Colonic mucosa (tissue), 4 donors: ENCODE measurements around the gene CAPN9. TPM values are rescaled to one million over a fixed set of nuclear protein-coding genes. Genes with fewer than 3 reads are reported as not detected.

ENCODE experiments used
- DNase-seq: peaks from one replicate; pipeline ENCODE4 v3.0.0-alpha.2; 2020
- H3K27ac ChIP-seq: fragments of 200-600 bp; one replicate; pipeline ENCODE4 v1.8.0; 2021
- H3K27me3 ChIP-seq: fragments of 200-600 bp; one replicate; pipeline ENCODE4 v1.8.0; 2021
- H3K36me3 ChIP-seq: fragments of 200-600 bp; one replicate; pipeline ENCODE4 v1.8.0; 2021
- H3K4me1 ChIP-seq: fragments of 200-600 bp; one replicate; pipeline ENCODE4 v1.8.0; 2021; ENCODE audit warnings: mild to moderate bottlenecking
- H3K4me3 ChIP-seq: fragments of 200-600 bp; one replicate; pipeline ENCODE4 v1.8.0; 2021
- H3K9ac ChIP-seq, 2 donors: one replicate each; pipeline ENCODE4 v1.7.0; 2013; ENCODE audit warnings: control low read depth in 2 of 2, low read depth in 2 of 2, low read length in 2 of 2
- H3K9me3 ChIP-seq: fragments of 200-600 bp; one replicate; pipeline ENCODE4 v1.8.0; 2021
- intact Hi-C: fragments of 100-400 bp; cut with DNase I; formaldehyde crosslinking; loops from one replicate; pipeline ENCODE4 v1.14.1; 2022
- total RNA-seq, 2 donors: library from RNA; stranded (reverse); fragmentation: NEBNext Ultra II Directional in 1 of 2; extraction: Animal tissue kit (Norgen Biotek cat#: 25700) in 1 of 2; gene quantifications; one replicate each; pipeline ENCODE4 v1.2.1, GENCODE V29; 2021
- TF ChIP-seq, protein P1 (sequence below): fragments of 200-600 bp; IDR thresholded peaks from one replicate; pipeline ENCODE4 v1.8.0; 2022; ENCODE audit warnings: antibody characterized with exemption, mild to moderate bottlenecking
- donor health status: healthy.
- donor health status: DM: no; HTN: no; CAD: no.
- donor health status: DM: no; HTN: no; CAD: no.

The CAPN9 gene
- total RNA-seq, 2 donors from 2014 or later, result 14.3 to 36.3 TPM

DNA sequence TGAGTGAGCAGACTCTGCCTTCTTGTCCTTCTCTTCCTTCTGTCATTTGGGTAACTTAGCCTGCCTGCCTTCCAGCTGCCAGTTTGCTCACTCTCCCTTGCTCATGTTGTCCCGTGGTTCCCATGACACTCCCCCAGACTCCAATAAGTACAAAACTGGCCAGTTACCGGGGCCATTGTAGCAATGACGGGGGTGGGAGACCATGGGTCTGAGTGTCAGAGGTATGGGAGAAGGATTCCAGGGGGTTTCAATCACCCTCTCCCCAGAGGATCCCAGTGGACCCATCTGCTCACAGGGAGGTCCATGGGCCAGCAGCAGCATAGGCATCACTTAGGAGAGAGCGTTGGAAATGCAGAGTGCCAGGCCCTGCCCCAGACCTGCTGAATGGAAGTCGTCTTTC lies 51.3 kb downstream of the CAPN9 start:
- Histone ChIP-seq H3K27me3 (no peaks in the 10 kb centered on the region), H3K27ac (no peak overlapping the region), H3K36me3 (no peaks in the 10 kb centered on the region), H3K4me3 (no peak overlapping the region), H3K9me3 (no peaks in the 10 kb centered on the region), H3K9ac (no peak overlapping the region), H3K4me1 (no peaks in the 10 kb centered on the region)
- intact Hi-C loops, result loop anchor here (5.0 kb wide), 2 partner anchors 119 to 414 kb away; no protein-coding TSS in a partner anchor
- TF ChIP-seq, protein P1, sequence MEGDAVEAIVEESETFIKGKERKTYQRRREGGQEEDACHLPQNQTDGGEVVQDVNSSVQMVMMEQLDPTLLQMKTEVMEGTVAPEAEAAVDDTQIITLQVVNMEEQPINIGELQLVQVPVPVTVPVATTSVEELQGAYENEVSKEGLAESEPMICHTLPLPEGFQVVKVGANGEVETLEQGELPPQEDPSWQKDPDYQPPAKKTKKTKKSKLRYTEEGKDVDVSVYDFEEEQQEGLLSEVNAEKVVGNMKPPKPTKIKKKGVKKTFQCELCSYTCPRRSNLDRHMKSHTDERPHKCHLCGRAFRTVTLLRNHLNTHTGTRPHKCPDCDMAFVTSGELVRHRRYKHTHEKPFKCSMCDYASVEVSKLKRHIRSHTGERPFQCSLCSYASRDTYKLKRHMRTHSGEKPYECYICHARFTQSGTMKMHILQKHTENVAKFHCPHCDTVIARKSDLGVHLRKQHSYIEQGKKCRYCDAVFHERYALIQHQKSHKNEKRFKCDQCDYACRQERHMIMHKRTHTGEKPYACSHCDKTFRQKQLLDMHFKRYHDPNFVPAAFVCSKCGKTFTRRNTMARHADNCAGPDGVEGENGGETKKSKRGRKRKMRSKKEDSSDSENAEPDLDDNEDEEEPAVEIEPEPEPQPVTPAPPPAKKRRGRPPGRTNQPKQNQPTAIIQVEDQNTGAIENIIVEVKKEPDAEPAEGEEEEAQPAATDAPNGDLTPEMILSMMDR, result no peak
- no peak for DNase-seq

DNA sequence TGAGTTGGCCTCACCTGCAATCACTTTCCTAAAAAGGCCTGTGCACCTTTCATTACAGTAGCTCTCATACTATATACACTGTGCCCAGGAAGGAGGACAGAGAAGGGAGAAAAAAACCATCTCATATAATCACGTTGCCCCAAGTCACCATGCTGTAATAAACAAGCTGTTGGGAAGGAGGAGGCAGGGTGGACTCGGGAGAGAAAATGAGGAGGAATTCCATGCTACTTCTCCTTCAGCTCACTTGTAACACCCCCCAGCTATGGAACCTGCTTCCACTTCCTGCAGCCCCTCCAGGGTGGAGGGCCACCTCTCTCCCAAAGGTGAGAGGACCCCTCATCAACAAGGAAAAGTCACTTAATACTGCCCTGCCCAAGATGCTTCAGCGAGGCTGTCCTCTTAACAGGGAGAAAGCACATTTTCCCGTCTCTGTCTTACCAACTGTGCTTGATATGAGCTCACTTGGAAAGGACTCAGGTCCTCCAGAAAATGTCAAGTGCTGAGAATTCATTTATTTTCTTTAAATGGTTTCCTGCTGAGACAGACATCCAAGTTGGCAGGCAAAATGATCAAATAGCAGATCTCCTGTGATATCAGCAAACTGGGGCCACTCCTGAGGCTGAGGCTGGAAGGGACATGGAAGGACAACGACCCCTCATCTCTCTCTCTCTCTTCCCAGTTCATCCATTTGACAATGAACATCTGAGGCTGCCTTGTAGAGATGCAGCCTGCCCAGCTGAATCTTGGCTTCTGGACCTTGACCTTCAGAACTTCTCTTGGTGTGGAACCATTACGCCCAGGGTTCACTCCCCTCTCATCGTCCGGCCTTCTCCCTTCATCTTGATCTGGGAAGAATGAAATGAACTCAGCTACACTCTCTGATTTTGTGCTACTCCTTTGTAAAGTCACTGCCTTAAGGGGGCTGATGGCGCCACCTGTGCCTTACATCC lies 54.0 kb downstream of the CAPN9 start:
- Histone ChIP-seq H3K4me1 (no peaks in the 10 kb centered on the region), H3K4me3 (no peak overlapping the region), H3K9ac (no peak overlapping the region), H3K36me3 (no peaks in the 10 kb centered on the region), H3K9me3 (no peaks in the 10 kb centered on the region), H3K27me3 (no peaks in the 10 kb centered on the region), H3K27ac (no peak overlapping the region)
- TF ChIP-seq, protein P1, result no peak
- intact Hi-C loops, result no loop called here
- DNase-seq, result no peak

DNA sequence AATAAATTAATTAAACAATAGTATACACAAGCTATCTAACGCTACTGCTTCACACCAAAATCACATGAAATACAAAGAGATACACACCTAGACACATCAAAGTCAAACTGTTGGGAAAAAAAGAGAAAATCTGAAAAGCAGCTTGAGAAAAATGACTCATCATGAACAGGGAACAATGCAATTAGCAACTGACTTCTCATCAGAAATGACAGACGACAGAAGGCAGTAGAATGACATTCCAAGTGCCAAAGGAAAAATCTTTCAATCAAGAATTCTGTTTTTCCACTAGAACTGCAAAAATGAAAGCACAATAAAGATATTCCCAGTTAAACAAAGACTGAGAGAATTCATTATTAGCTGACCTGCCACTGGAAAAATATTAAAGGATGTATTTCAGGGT lies 57.2 kb downstream of the CAPN9 start:
- no peak for DNase-seq
- intact Hi-C loops, result no loop called here
- H3K9me3 ChIP-seq, result no peaks in the 10 kb centered on the region
- H3K9ac ChIP-seq, result no peak overlapping the region
- H3K27me3 ChIP-seq, result no peaks in the 10 kb centered on the region
- no peaks in the 10 kb centered on the region for H3K4me1 ChIP-seq
- no peaks in the 10 kb centered on the region for H3K36me3 ChIP-seq
- TF ChIP-seq, protein P1, result no peak
- H3K27ac ChIP-seq, result no peak overlapping the region
- no peak overlapping the region for H3K4me3 ChIP-seq

DNA sequence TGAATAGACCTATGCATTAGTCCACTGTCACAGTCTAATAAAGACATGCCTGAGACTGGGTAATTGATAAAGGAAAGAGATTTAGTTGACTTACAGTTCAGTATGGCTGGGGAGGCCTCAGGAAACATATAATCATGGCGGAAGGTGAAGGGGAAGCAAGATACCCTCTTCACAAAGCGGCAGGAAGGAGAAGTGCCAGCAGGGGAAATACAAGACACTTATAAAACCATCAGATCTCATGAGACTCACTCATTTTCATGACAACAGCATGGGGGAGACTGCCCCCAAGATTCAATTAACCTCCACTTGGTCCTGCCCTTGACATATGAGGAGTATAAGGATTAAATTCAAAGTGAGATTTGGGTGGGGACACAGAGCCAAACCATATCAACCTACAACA lies 59.4 kb downstream of the CAPN9 start:
- H3K9ac ChIP-seq, result no peak overlapping the region
- no peaks in the 10 kb centered on the region for H3K9me3 ChIP-seq
- H3K4me3 ChIP-seq, result no peak overlapping the region
- H3K36me3 ChIP-seq, result no peaks in the 10 kb centered on the region
- no peaks in the 10 kb centered on the region for H3K27me3 ChIP-seq
- TF ChIP-seq, protein P1, result no peak
- intact Hi-C loops, result no loop called here
- DNase-seq, result no peak
- no peaks in the 10 kb centered on the region for H3K4me1 ChIP-seq
- no peak overlapping the region for H3K27ac ChIP-seq

DNA sequence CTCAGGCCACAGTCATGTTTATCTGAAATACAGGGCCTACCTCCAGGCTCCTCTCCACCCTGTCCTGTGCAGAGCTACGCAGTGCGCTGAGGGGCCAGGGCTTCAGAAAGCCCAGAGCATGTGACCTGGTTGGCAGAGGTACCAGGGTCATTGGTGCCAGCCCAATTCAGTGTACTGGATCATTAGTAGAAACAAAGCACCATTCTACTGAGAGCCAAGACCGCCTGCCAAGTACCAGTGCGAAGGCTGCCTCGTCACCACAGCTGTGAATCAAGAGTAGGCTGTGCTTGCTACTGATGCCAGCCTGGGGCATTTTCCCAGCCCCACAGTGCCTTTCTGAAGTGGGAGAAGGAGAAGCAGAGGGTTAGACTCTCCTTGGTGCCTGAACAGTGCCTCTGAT lies 59.8 kb downstream of the CAPN9 start:
- Histone ChIP-seq H3K27ac (no peak overlapping the region), H3K4me1 (no peaks in the 10 kb centered on the region)

More for the DNA sequence above, 59.8 kb downstream of the CAPN9 start:
- H3K4me3 ChIP-seq, result no peak overlapping the region
- no peaks in the 10 kb centered on the region for H3K9me3 ChIP-seq
- H3K36me3 ChIP-seq, result no peaks in the 10 kb centered on the region
- intact Hi-C loops, result no loop called here
- no peaks in the 10 kb centered on the region for H3K27me3 ChIP-seq
- no peak for DNase-seq
- TF ChIP-seq, protein P1, result no peak
- no peak overlapping the region for H3K9ac ChIP-seq
